C4-2B (cell line): ENCODE measurements around the gene PARD3.

Experiments
- CTCF ChIP-seq: fragments of 450-650 bp; conservative IDR thresholded peaks from 2 replicates; pipeline ENCODE4 v1.5.1; 2017; ENCODE audit warnings: mild to moderate bottlenecking
- ZFX ChIP-seq: fragments of 450-650 bp; IDR thresholded peaks from 2 replicates; pipeline ENCODE4 v1.6.1; 2017

DNA sequence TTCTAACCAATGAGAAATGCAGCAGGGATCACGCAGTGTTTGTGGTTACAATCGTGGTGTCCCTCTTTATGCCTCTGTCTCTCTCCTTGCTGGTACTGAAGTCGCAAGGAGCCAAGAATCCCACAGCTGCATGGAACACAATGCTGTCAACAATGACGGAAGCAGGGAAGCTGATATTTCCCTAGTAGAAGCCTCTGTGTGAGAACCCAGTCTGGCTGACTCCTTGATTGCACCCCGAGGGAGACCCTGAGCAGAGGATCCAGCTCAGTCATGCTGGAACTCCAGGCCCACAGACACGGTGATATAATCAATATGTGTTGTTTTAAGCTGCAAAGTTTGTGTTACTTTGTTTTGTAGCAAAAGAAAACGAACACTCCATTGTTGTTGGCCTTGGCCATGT, 677.9 kb downstream of the PARD3 start:
- TF ChIP-seq CTCF (no peak), ZFX (no peak)
